Measurements from ENCODE around the gene NFIA.

NFIA gene

GRCh38 chr1:61085983-61086644 is 3.8 kb downstream of the NFIA start:
- no peak overlapping the region for H3K9ac ChIP-seq (ENCODE audit: low read depth, low read length)
- peaks cover 47% of the 10 kb centered on the region for H3K27me3 ChIP-seq (ENCODE audit: control insufficient read depth, insufficient read depth, low read length)
- no peak overlapping the region for H3K4me3 ChIP-seq (ENCODE audit: low read depth, low read length)
- H3K9me3 ChIP-seq (ENCODE audit: control insufficient read depth, insufficient read depth, low read length), result no peaks in the 10 kb centered on the region
- no peaks in the 10 kb centered on the region for H3K36me3 ChIP-seq (ENCODE audit: control insufficient read depth, insufficient read depth, low read length)
- no peak overlapping the region for H3K27ac ChIP-seq (ENCODE audit: low read depth, low read length)
- H3K4me1 ChIP-seq (ENCODE audit: control insufficient read depth, insufficient read depth, low read length), result peaks cover 13% of the 10 kb centered on the region

- no peaks in the 10 kb centered on the region for H3K9me3 ChIP-seq (ENCODE audit: control insufficient read depth, insufficient read depth, low read length)
- H3K4me3 ChIP-seq (ENCODE audit: low read depth, low read length), result no peak overlapping the region
- H3K27ac ChIP-seq (ENCODE audit: low read depth, low read length), result no peak overlapping the region
- H3K9ac ChIP-seq (ENCODE audit: low read depth, low read length), result no peak overlapping the region
- H3K27me3 ChIP-seq (ENCODE audit: control insufficient read depth, insufficient read depth, low read length), result peaks cover 36% of the 10 kb centered on the region
- H3K4me1 ChIP-seq (ENCODE audit: control insufficient read depth, insufficient read depth, low read length), result peaks cover 7% of the 10 kb centered on the region; the same call in 1 of the 2 replicates
- no peaks in the 10 kb centered on the region for H3K36me3 ChIP-seq (ENCODE audit: control insufficient read depth, insufficient read depth, low read length)
Measured at GRCh38 chr1:61087571-61087970, 5.2 kb downstream of the NFIA start.

- Histone ChIP-seq H3K4me1 (ENCODE audit: control insufficient read depth, insufficient read depth, low read length) (peaks cover 7% of the 10 kb centered on the region; the same call in 1 of the 2 replicates), H3K9me3 (ENCODE audit: control insufficient read depth, insufficient read depth, low read length) (no peaks in the 10 kb centered on the region), H3K36me3 (ENCODE audit: control insufficient read depth, insufficient read depth, low read length) (no peaks in the 10 kb centered on the region), H3K4me3 (ENCODE audit: low read depth, low read length) (no peak overlapping the region), H3K27me3 (ENCODE audit: control insufficient read depth, insufficient read depth, low read length) (peaks cover 28% of the 10 kb centered on the region), H3K9ac (ENCODE audit: low read depth, low read length) (no peak overlapping the region), H3K27ac (ENCODE audit: low read depth, low read length) (no peak overlapping the region)
Measured at GRCh38 chr1:61088163-61088974, 6.0 kb downstream of the NFIA start.

GRCh38 chr1:61089338-61089737 is 7.0 kb downstream of the NFIA start:
- H3K4me1 ChIP-seq (ENCODE audit: control insufficient read depth, insufficient read depth, low read length), result 0 out of 2 replicates have a peak, but pooled peaks cover 3% of the 10 kb centered on the region
- no peaks in the 10 kb centered on the region for H3K36me3 ChIP-seq (ENCODE audit: control insufficient read depth, insufficient read depth, low read length)
- H3K27me3 ChIP-seq (ENCODE audit: control insufficient read depth, insufficient read depth, low read length), result peaks cover 19% of the 10 kb centered on the region
- no peaks in the 10 kb centered on the region for H3K9me3 ChIP-seq (ENCODE audit: control insufficient read depth, insufficient read depth, low read length)
- H3K27ac ChIP-seq (ENCODE audit: low read depth, low read length), result no peak overlapping the region
- no peak overlapping the region for H3K4me3 ChIP-seq (ENCODE audit: low read depth, low read length)
- H3K9ac ChIP-seq (ENCODE audit: low read depth, low read length), result no peak overlapping the region

GRCh38 chr1:61089741-61090140 is 7.4 kb downstream of the NFIA start:
- H3K4me1 ChIP-seq (ENCODE audit: control insufficient read depth, insufficient read depth, low read length), result 0 out of 2 replicates have a peak, but pooled peaks cover 3% of the 10 kb centered on the region

GRCh38 chr1:61090546-61091202 is 8.3 kb downstream of the NFIA start:
- Histone ChIP-seq H3K36me3 (ENCODE audit: control insufficient read depth, insufficient read depth, low read length) (no peaks in the 10 kb centered on the region), H3K4me1 (ENCODE audit: control insufficient read depth, insufficient read depth, low read length) (0 out of 2 replicates have a peak, but pooled peaks cover 3% of the 10 kb centered on the region), H3K9me3 (ENCODE audit: control insufficient read depth, insufficient read depth, low read length) (no peaks in the 10 kb centered on the region), H3K9ac (ENCODE audit: low read depth, low read length) (no peak overlapping the region), H3K27ac (ENCODE audit: low read depth, low read length) (no peak overlapping the region), H3K4me3 (ENCODE audit: low read depth, low read length) (no peak overlapping the region), H3K27me3 (ENCODE audit: control insufficient read depth, insufficient read depth, low read length) (peaks cover 5% of the 10 kb centered on the region)

More at GRCh38 chr1:61089741-61090140, 7.4 kb downstream of the NFIA start:
- Histone ChIP-seq H3K4me3 (ENCODE audit: low read depth, low read length) (no peak overlapping the region), H3K27ac (ENCODE audit: low read depth, low read length) (no peak overlapping the region), H3K36me3 (ENCODE audit: control insufficient read depth, insufficient read depth, low read length) (no peaks in the 10 kb centered on the region), H3K9ac (ENCODE audit: low read depth, low read length) (no peak overlapping the region), H3K27me3 (ENCODE audit: control insufficient read depth, insufficient read depth, low read length) (peaks cover 15% of the 10 kb centered on the region), H3K9me3 (ENCODE audit: control insufficient read depth, insufficient read depth, low read length) (no peaks in the 10 kb centered on the region)

GRCh38 chr1:61091455-61091854 is 9.1 kb downstream of the NFIA start:
- H3K36me3 ChIP-seq (ENCODE audit: control insufficient read depth, insufficient read depth, low read length), result no peaks in the 10 kb centered on the region
- no peaks in the 10 kb centered on the region for H3K9me3 ChIP-seq (ENCODE audit: control insufficient read depth, insufficient read depth, low read length)
- H3K9ac ChIP-seq (ENCODE audit: low read depth, low read length), result no peak overlapping the region
- H3K4me1 ChIP-seq (ENCODE audit: control insufficient read depth, insufficient read depth, low read length), result 0 out of 2 replicates have a peak, but pooled peaks cover 3% of the 10 kb centered on the region
- no peaks in the 10 kb centered on the region for H3K27me3 ChIP-seq (ENCODE audit: control insufficient read depth, insufficient read depth, low read length)
- H3K4me3 ChIP-seq (ENCODE audit: low read depth, low read length), result no peak overlapping the region
- H3K27ac ChIP-seq (ENCODE audit: low read depth, low read length), result no peak overlapping the region

- no peaks in the 10 kb centered on the region for H3K9me3 ChIP-seq (ENCODE audit: control insufficient read depth, insufficient read depth, low read length)
- H3K9ac ChIP-seq (ENCODE audit: low read depth, low read length), result no peak overlapping the region
- 0 out of 2 replicates have a peak, but pooled peaks cover 3% of the 10 kb centered on the region for H3K4me1 ChIP-seq (ENCODE audit: control insufficient read depth, insufficient read depth, low read length)
- no peak overlapping the region for H3K4me3 ChIP-seq (ENCODE audit: low read depth, low read length)
- H3K27me3 ChIP-seq (ENCODE audit: control insufficient read depth, insufficient read depth, low read length), result no peaks in the 10 kb centered on the region
- H3K27ac ChIP-seq (ENCODE audit: low read depth, low read length), result no peak overlapping the region
- no peaks in the 10 kb centered on the region for H3K36me3 ChIP-seq (ENCODE audit: control insufficient read depth, insufficient read depth, low read length)
Measured at GRCh38 chr1:61092642-61093041, 10.3 kb downstream of the NFIA start.

GRCh38 chr1:61093525-61094137 is 11.3 kb downstream of the NFIA start:
- H3K4me1 ChIP-seq (ENCODE audit: control insufficient read depth, insufficient read depth, low read length), result 0 out of 2 replicates have a peak, but pooled peaks cover under 1% of the 10 kb centered on the region
- H3K4me3 ChIP-seq (ENCODE audit: low read depth, low read length), result no peak overlapping the region

GRCh38 chr1:61094677-61095469 is 12.5 kb downstream of the NFIA start:
- Histone ChIP-seq H3K4me3 (ENCODE audit: low read depth, low read length) (no peak overlapping the region), H3K9me3 (ENCODE audit: control insufficient read depth, insufficient read depth, low read length) (no peaks in the 10 kb centered on the region), H3K9ac (ENCODE audit: low read depth, low read length) (no peak overlapping the region), H3K36me3 (ENCODE audit: control insufficient read depth, insufficient read depth, low read length) (no peaks in the 10 kb centered on the region), H3K27me3 (ENCODE audit: control insufficient read depth, insufficient read depth, low read length) (no peaks in the 10 kb centered on the region), H3K27ac (ENCODE audit: low read depth, low read length) (no peak overlapping the region), H3K4me1 (ENCODE audit: control insufficient read depth, insufficient read depth, low read length) (no peaks in the 10 kb centered on the region)

More at GRCh38 chr1:61093525-61094137, 11.3 kb downstream of the NFIA start:
- no peak overlapping the region for H3K27ac ChIP-seq (ENCODE audit: low read depth, low read length)
- no peak overlapping the region for H3K9ac ChIP-seq (ENCODE audit: low read depth, low read length)
- H3K36me3 ChIP-seq (ENCODE audit: control insufficient read depth, insufficient read depth, low read length), result no peaks in the 10 kb centered on the region
- no peaks in the 10 kb centered on the region for H3K9me3 ChIP-seq (ENCODE audit: control insufficient read depth, insufficient read depth, low read length)
- no peaks in the 10 kb centered on the region for H3K27me3 ChIP-seq (ENCODE audit: control insufficient read depth, insufficient read depth, low read length)
